Natural killer cell (primary cell): ENCODE data around the gene STARD3. TPM values are rescaled to one million over a fixed set of nuclear protein-coding genes. Genes with fewer than 3 reads are reported as not detected.

Experiments used
- ATAC-seq, 3 donors: fragments of 150-1000 bp in 2 of 3; fragments of 200-7000 bp in 1 of 3; cut with Tn5 transposase; 1 replicate in 1 of 3; 2 replicates in 2 of 3; pipeline ENCODE4 v1.10.0; 2021; ENCODE audit warnings: mild to moderate bottlenecking in 2 of 3, moderate library complexity in 2 of 3
- DNase-seq, 2 donors: peaks; one replicate each; pipeline versions ENCODE4 v3.0.0 to v3.0.0-alpha.2; 2013 to 2021; ENCODE audit warnings: mixed read lengths in 1 of 2
- H3K27ac ChIP-seq: one replicate; pipeline ENCODE4 v1.5.1; 2013; ENCODE audit warnings: mild to moderate bottlenecking, low read length
- H3K27me3 ChIP-seq: one replicate; pipeline ENCODE4 v1.6.1; 2013; ENCODE audit warnings: low read length; ENCODE audit not compliant: control insufficient read depth, insufficient read depth
- H3K36me3 ChIP-seq: one replicate; pipeline ENCODE4 v1.6.1; 2013; ENCODE audit warnings: low read length; ENCODE audit not compliant: control insufficient read depth, insufficient read depth
- H3K4me1 ChIP-seq: one replicate; pipeline ENCODE4 v1.6.1; 2013; ENCODE audit warnings: low read length; ENCODE audit not compliant: control insufficient read depth, insufficient read depth
- H3K4me3 ChIP-seq: one replicate; pipeline ENCODE4 v1.5.1; 2013; ENCODE audit warnings: low read length
- H3K9me3 ChIP-seq: one replicate; pipeline ENCODE4 v1.6.1; 2013; ENCODE audit warnings: low read length; ENCODE audit not compliant: control insufficient read depth, insufficient read depth
- H3K27ac Mint-ChIP-seq, 2 donors: one replicate each; pipeline ENCODE4 v1.8.0; 2022; ENCODE audit warnings: mild to moderate bottlenecking in 2 of 2, mixed read lengths in 2 of 2, moderate library complexity in 1 of 2
- H3K27me3 Mint-ChIP-seq, 2 donors: one replicate each; pipeline ENCODE4 v1.8.0; 2022; ENCODE audit warnings: low read depth in 2 of 2, mixed read lengths in 2 of 2
- H3K36me3 Mint-ChIP-seq: one replicate; pipeline ENCODE4 v1.8.0; 2022; ENCODE audit warnings: mixed read lengths
- H3K4me1 Mint-ChIP-seq, 2 donors: one replicate each; pipeline ENCODE4 v1.8.0; 2022; ENCODE audit warnings: mixed read lengths in 2 of 2
- H3K4me3 Mint-ChIP-seq: one replicate; pipeline ENCODE4 v1.8.0; 2022; ENCODE audit warnings: mild to moderate bottlenecking, moderate library complexity, mixed read lengths
- H3K9me3 Mint-ChIP-seq, 2 donors: one replicate each; pipeline ENCODE4 v1.8.0; 2022; ENCODE audit warnings: mixed read lengths in 2 of 2
- CTCF ChIP-seq: fragments of 200-600 bp; IDR thresholded peaks from one replicate; pipeline ENCODE4 v1.8.0; 2022; ENCODE audit warnings: antibody characterized with exemption
- WGBS: methylation state at CpG from one replicate; pipeline ENCODE4 v1.1.7; 2013; ENCODE audit warnings: missing lambda C conversion rate; ENCODE audit not compliant: insufficient coverage; 5-methylcytosine and 5-hydroxymethylcytosine counted together
- intact Hi-C: fragments of 100-400 bp; cut with micrococcal nuclease; formaldehyde crosslinking; loops from one replicate; pipeline ENCODE4 v1.14.2; 2022
- total RNA-seq, 4 donors: library from RNA; stranded (reverse); fragments of 120-200 nt in 1 of 4; gene quantifications; one replicate each; pipeline versions ENCODE4 v1.2.3 to v1.2.4, GENCODE V29; 2013 to 2022

STARD3 gene
- total RNA-seq, 3 donors from 2014 or later (not counting 1 experiment from before 2014, with no cell fraction given) = 97.1 to 115 (median 105) TPM

GRCh38 chr17:39631403-39631802, 5.5 kb upstream of the STARD3 start:
- Mint-ChIP-seq H3K36me3 (no peaks in the 10 kb centered on the region), H3K4me3 (no peak overlapping the region), H3K9me3 (no peaks in the 10 kb centered on the region), H3K27me3 (peaks cover 2 to 27% of the 10 kb centered on the region in 2 donors), H3K27ac (no peak overlapping the region), H3K4me1 (peaks cover 0 to 14% of the 10 kb centered on the region in 2 donors)
- H3K27ac ChIP-seq = no peak overlapping the region
- H3K36me3 ChIP-seq = no peaks in the 10 kb centered on the region
- TF ChIP-seq CTCF = no peak
- H3K9me3 ChIP-seq = no peaks in the 10 kb centered on the region
- H3K4me1 ChIP-seq = peaks cover 13% of the 10 kb centered on the region
- H3K4me3 ChIP-seq = no peak overlapping the region
- intact Hi-C loops = no loop called here
- DNase-seq = no peak
- WGBS = 44% methylated on average over 5 of the region's 6 CpGs
- ATAC-seq = no peak
- H3K27me3 ChIP-seq = peaks cover 10% of the 10 kb centered on the region

- Mint-ChIP-seq H3K4me1 (peaks cover under 1 to 14% of the 10 kb centered on the region in 2 donors), H3K36me3 (no peaks in the 10 kb centered on the region), H3K27ac (no peak overlapping the region), H3K9me3 (no peaks in the 10 kb centered on the region), H3K4me3 (no peak overlapping the region), H3K27me3 (peaks cover 0 to 21% of the 10 kb centered on the region in 2 donors)
- intact Hi-C loops = no loop called here
- Histone ChIP-seq H3K4me1 (peaks cover 12% of the 10 kb centered on the region), H3K9me3 (no peaks in the 10 kb centered on the region), H3K27ac (no peak overlapping the region), H3K36me3 (no peaks in the 10 kb centered on the region), H3K27me3 (peaks cover 5% of the 10 kb centered on the region), H3K4me3 (no peak overlapping the region)
- TF ChIP-seq CTCF = no peak
- DNase-seq (no peak), ATAC-seq (no peak)
- WGBS = 58% methylated on average over 13 of the region's 13 CpGs
Measured at GRCh38 chr17:39632153-39632941, 4.6 kb upstream of the STARD3 start.

- Histone ChIP-seq H3K4me3 (no peak overlapping the region), H3K27ac (no peak overlapping the region), H3K4me1 (peaks cover 26% of the 10 kb centered on the region), H3K36me3 (no peaks in the 10 kb centered on the region), H3K9me3 (no peaks in the 10 kb centered on the region), H3K27me3 (no peaks in the 10 kb centered on the region)
- no peak for TF ChIP-seq CTCF
- 76% methylated on average over 8 of the region's 8 CpGs for WGBS
- Mint-ChIP-seq H3K9me3 (no peaks in the 10 kb centered on the region), H3K4me3 (no peak overlapping the region), H3K27me3 (peaks cover 0 to 14% of the 10 kb centered on the region in 2 donors), H3K4me1 (peaks cover 13 to 27% of the 10 kb centered on the region in 2 donors), H3K27ac (no peak overlapping the region), H3K36me3 (no peaks in the 10 kb centered on the region)
- DNase-seq (no peak), ATAC-seq (no peak)
- intact Hi-C loops = no loop called here
Measured at GRCh38 chr17:39633570-39634183, 3.3 kb upstream of the STARD3 start.
